GM21576 (cell line): ENCODE data around the gene RTL1.

Source experiments
- ATAC-seq: cut with Tn5 transposase; IDR thresholded peaks from one replicate; pipeline ENCODE4 v1.9.1; 2021; ENCODE audit warnings: mild to moderate bottlenecking, moderate library complexity; ENCODE audit not compliant: unreplicated experiment

The RTL1 gene

GRCh38 chr14:100867631-100868315, 35.7 kb downstream of the RTL1 start:
- no peak for ATAC-seq

- no peak for ATAC-seq
Observed at GRCh38 chr14:100866666-100867630, 36.6 kb downstream of the RTL1 start.

GRCh38 chr14:100865682-100866591, 37.6 kb downstream of the RTL1 start:
- no peak for ATAC-seq

- ATAC-seq, result no peak
Observed at GRCh38 chr14:100864960-100865681, 38.4 kb downstream of the RTL1 start.

GRCh38 chr14:100864206-100864605, 39.3 kb downstream of the RTL1 start:
- no peak for ATAC-seq

- no peak for ATAC-seq
Observed at GRCh38 chr14:100862793-100863192, 40.7 kb downstream of the RTL1 start.

GRCh38 chr14:100862277-100862676, 41.2 kb downstream of the RTL1 start:
- ATAC-seq, result no peak

- no peak for ATAC-seq
Observed at GRCh38 chr14:100861937-100862247, 41.6 kb downstream of the RTL1 start.

- ATAC-seq, result no peak
Observed at GRCh38 chr14:100861188-100861936, 42.2 kb downstream of the RTL1 start.

- ATAC-seq, result no peak
Observed at GRCh38 chr14:100860556-100861187, 42.9 kb downstream of the RTL1 start.

- no peak for ATAC-seq
Observed at GRCh38 chr14:100859781-100860180, 43.7 kb downstream of the RTL1 start.

- no peak for ATAC-seq
Observed at GRCh38 chr14:100858838-100859220, 44.7 kb downstream of the RTL1 start.

- ATAC-seq, result no peak
Observed at GRCh38 chr14:100857923-100858837, 45.3 kb downstream of the RTL1 start.

- no peak for ATAC-seq
Observed at GRCh38 chr14:100857233-100857922, 46.1 kb downstream of the RTL1 start.

- ATAC-seq, result no peak
Observed at GRCh38 chr14:100856056-100856950, 47.2 kb downstream of the RTL1 start.

GRCh38 chr14:100855256-100855930, 48.1 kb downstream of the RTL1 start:
- no peak for ATAC-seq
